ENCODE data around the gene E2F4.

The E2F4 gene

DNA sequence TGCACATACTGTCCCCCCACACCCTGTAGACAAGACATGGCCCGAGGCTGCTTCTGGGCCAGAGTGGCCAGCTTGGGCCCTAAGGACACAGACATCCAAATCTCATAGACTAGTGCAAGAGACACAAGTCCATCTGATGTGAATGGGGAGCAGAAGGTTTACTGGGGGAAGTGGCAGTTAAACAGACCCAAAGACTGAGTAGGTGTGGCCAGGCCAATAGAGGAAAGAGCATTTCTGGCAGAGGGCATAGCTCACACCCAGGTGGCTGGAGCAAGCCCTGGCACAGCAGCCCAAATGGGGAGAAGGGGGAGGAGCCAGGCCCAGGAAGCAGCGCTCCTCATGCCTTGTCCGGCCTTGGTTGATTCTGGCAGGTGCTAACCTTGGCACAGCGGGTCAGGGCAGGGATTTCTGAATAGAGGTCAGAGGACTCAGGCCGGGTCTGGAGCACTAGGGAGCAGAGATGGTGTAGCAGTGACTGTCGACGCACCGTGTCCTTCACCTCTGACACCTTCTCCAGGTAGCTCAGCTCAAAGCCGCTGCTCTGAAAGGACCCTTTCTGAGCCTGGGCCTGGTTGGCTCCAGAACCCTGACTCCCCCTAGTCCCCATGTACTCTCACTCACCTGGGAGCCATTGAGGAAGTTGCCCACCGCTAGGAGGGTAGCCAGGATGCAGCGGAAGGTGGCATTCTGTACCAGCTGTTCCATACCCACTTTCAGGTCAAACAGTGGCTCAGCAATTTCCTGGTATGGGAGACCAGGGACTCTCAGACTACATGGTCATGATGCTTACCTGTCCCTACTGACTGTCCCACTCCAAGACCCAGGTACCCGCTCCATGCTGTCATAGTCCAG is 39.1 kb downstream of the E2F4 start:
- DNase-seq: no peak
- Mint-ChIP-seq H3K27ac (no peak overlapping the region), H3K36me3 (ENCODE audit: low read depth) (peaks cover 29% of the 10 kb centered on the region), H3K4me1 (peaks cover 23% of the 10 kb centered on the region), H3K27me3 (ENCODE audit: low read depth, poor library complexity) (no peaks in the 10 kb centered on the region), H3K4me3 (no peak overlapping the region), H3K9me3 (no peaks in the 10 kb centered on the region)
- TF ChIP-seq, protein P1, sequence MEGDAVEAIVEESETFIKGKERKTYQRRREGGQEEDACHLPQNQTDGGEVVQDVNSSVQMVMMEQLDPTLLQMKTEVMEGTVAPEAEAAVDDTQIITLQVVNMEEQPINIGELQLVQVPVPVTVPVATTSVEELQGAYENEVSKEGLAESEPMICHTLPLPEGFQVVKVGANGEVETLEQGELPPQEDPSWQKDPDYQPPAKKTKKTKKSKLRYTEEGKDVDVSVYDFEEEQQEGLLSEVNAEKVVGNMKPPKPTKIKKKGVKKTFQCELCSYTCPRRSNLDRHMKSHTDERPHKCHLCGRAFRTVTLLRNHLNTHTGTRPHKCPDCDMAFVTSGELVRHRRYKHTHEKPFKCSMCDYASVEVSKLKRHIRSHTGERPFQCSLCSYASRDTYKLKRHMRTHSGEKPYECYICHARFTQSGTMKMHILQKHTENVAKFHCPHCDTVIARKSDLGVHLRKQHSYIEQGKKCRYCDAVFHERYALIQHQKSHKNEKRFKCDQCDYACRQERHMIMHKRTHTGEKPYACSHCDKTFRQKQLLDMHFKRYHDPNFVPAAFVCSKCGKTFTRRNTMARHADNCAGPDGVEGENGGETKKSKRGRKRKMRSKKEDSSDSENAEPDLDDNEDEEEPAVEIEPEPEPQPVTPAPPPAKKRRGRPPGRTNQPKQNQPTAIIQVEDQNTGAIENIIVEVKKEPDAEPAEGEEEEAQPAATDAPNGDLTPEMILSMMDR (IDR thresholded peaks at IDR 0.05): no peak

DNA sequence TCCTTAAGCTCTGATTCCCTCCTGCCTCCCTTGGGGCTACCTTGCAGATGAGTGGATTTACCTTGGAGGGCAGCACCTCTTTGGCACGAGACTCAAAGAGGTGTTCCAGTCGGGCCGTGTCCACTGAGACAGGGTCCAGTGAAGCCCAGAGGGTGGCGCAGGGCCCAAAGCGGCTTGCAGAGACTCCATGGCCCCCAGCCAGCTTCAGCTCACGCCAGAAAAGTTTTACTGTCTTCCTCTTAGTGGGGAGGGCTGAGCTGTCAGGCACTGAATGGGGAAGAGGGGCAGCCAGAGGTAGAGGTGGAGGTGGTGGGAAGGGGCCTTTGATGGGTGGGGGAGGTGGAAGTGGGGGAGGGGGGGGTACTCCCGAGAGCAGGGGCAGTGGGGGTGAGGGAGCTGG is 41.6 kb downstream of the E2F4 start:
- Mint-ChIP-seq H3K27me3 (ENCODE audit: low read depth, poor library complexity) (no peaks in the 10 kb centered on the region), H3K4me3 (no peak overlapping the region), H3K4me1 (peaks cover 21% of the 10 kb centered on the region), H3K27ac (no peak overlapping the region), H3K9me3 (no peaks in the 10 kb centered on the region), H3K36me3 (ENCODE audit: low read depth) (peaks cover 33% of the 10 kb centered on the region)
- TF ChIP-seq, protein P1 (IDR thresholded peaks at IDR 0.05): no peak
- no peak for DNase-seq

DNA sequence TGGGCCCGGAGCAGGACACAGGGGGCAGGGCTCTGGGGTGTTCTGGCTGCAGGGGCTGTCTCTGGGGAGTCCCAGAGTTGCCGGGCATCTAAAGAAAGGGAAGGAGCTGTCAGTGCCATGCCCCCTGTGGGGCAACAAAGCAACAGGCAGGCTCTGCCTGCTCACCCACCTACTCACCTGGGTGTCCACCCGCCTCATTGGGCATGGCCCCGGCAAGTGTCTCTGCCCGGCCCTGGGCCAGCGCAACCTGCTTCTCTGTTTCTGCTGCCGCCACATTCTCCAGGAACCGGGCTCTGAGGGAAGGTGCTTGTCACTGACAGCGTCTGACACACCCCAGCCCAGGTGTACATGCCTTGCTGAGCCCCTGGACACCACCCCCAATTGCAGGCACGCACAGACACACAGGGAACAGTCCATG is 42.2 kb downstream of the E2F4 start:
- no peak for DNase-seq
- no peak overlapping the region for H3K4me3 Mint-ChIP-seq
- peaks cover 27% of the 10 kb centered on the region for H3K36me3 Mint-ChIP-seq (ENCODE audit: low read depth)
- H3K27me3 Mint-ChIP-seq (ENCODE audit: low read depth, poor library complexity): no peaks in the 10 kb centered on the region
- H3K9me3 Mint-ChIP-seq: no peaks in the 10 kb centered on the region
- H3K27ac Mint-ChIP-seq: no peak overlapping the region
- TF ChIP-seq, protein P1 (IDR thresholded peaks at IDR 0.05): no peak
- H3K4me1 Mint-ChIP-seq: peaks cover 22% of the 10 kb centered on the region

DNA sequence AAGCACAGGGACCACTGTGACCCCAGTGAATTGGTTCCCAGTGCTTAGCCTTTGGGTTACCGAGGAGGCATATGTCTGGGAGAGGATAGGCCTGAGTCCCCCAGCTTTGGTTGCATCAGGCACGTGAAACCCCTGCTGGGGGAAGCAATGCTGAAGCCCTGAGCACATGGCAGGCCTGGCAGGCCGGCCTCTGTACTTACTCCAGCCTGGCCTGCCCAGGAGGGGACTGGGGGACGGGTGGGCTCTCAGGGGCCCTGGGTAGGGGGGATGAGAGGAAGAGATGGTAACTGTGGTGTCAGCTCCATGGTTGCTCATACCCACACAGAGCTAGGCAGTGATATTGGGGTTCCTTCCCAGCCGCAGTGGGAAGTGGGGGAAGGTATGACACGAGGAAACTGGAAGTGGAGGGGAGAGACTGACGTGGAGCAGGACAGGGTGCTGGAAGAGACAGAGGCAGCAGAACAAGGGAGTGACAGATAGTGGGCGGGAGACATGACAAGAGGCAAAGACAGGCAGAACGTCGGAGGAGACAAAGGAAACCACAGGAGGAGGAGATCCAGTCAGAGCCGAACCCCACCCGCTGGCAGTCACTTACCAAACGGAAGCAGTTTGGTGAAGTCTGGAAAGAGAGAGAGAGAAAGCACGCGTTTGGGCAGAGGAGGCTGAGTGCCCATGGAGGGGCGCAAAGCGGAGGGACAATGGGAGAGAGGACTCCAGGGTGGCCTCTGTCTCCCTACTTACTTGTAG is 44.0 kb downstream of the E2F4 start:
- no peak overlapping the region for H3K4me3 Mint-ChIP-seq
- no peaks in the 10 kb centered on the region for H3K27me3 Mint-ChIP-seq (ENCODE audit: low read depth, poor library complexity)
- no peaks in the 10 kb centered on the region for H3K9me3 Mint-ChIP-seq
- DNase-seq: no peak
- peak overlapping the region; percentile 26 for H3K27ac Mint-ChIP-seq
- peaks cover 22% of the 10 kb centered on the region for H3K4me1 Mint-ChIP-seq
- TF ChIP-seq, protein P1 (IDR thresholded peaks at IDR 0.05): no peak
- H3K36me3 Mint-ChIP-seq (ENCODE audit: low read depth): peaks cover 20% of the 10 kb centered on the region

DNA sequence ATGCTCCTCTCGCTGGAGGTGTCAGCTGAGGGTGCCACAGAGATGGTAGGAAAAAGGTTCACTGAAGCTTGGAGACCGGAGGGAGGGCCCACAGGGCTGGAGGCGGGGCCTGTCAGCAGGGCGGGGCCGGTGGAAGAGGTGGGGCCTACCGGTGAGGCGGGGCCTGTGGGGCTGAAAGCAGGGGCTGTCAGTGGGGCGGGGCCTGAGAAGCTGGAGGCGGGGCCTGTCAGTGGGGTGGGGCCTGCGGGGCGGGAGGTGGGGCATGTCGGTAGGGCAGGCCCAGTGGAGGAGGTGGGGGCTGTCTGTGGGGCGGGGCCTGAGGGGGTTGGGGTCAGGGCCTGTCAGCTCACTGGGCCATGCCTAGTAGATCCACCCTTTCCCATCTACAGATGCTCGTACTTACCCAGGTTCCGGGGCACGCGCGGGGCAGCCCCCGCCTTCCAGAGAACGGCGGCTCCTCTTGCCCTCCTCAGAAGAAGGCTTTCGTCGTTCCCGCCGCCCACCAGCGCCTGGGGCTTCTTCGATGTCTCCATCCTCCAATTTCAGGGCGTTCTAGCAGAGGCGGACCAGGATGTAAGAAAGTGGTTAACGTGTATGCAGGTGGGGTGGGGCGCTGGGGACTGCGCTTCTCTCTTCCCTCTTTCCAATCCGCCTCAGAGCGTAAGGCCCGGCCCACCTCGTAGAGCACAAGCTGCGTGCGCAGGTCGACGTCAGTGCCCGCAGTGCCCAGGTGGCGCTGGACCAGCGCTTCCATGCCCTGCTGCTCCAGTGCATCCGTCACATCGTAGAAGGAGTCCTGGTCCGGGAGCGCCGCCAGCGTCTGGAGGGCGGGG is 44.8 kb downstream of the E2F4 start:
- DNase-seq: peak; percentile 77
- TF ChIP-seq, protein P1 (IDR thresholded peaks at IDR 0.05): no peak
- H3K27me3 Mint-ChIP-seq (ENCODE audit: low read depth, poor library complexity): no peaks in the 10 kb centered on the region
- H3K9me3 Mint-ChIP-seq: no peaks in the 10 kb centered on the region
- H3K4me3 Mint-ChIP-seq: no peak overlapping the region
- no peak overlapping the region for H3K27ac Mint-ChIP-seq
- H3K4me1 Mint-ChIP-seq: peaks cover 28% of the 10 kb centered on the region
- H3K36me3 Mint-ChIP-seq (ENCODE audit: low read depth): peaks cover 20% of the 10 kb centered on the region
